WTC11 (cell line): ENCODE data around the gene SLC25A44. TPM values are rescaled to one million over a fixed set of nuclear protein-coding genes. Genes with fewer than 3 reads are reported as not detected.

Experiments
- ATAC-seq: fragments of 200-7000 bp; cut with Tn5 transposase; 2 replicates; pipeline ENCODE4 v1.10.0; 2021; ENCODE audit warnings: mild to moderate bottlenecking, moderate library complexity
- CTCF ChIA-PET: fragments of 300-600 bp; sonication (Branson Sonifier 250); formaldehyde crosslinking; loops from one replicate; lab custom pipeline; 2021; ENCODE audit warnings: antibody characterized with exemption; lab: Charles Lee
- POLR2A ChIA-PET: fragments of 350-600 bp; sonication (Branson Sonifier 250); formaldehyde crosslinking; loops from one replicate; lab custom pipeline; 2021; ENCODE audit warnings: antibody characterized with exemption; lab: Charles Lee
- DNase-seq: peaks from one replicate; pipeline ENCODE4 v3.0.0; 2021; ENCODE audit warnings: low spot score
- H3K27ac Mint-ChIP-seq: 2 replicates; pipeline ENCODE4 v1.8.0; 2021; ENCODE audit warnings: mixed read lengths
- H3K27me3 Mint-ChIP-seq: 2 replicates; pipeline ENCODE4 v1.8.0; 2021; ENCODE audit warnings: low read depth, mild to moderate bottlenecking, moderate library complexity, mixed read lengths
- H3K36me3 Mint-ChIP-seq: 2 replicates; pipeline ENCODE4 v1.8.0; 2021; ENCODE audit warnings: mixed read lengths
- H3K4me1 Mint-ChIP-seq: 2 replicates; pipeline ENCODE4 v1.8.0; 2022; ENCODE audit warnings: mixed read lengths
- H3K4me3 Mint-ChIP-seq: 2 replicates; pipeline ENCODE4 v1.8.0; 2021; ENCODE audit warnings: mild to moderate bottlenecking, moderate library complexity, mixed read lengths
- H3K9me3 Mint-ChIP-seq: 2 replicates; pipeline ENCODE4 v1.8.0; 2021; ENCODE audit warnings: mixed read lengths
- AR ChIP-seq: fragments of 250-450 bp; sonication (Bioruptor Pico); IDR thresholded peaks from 2 replicates; pipeline ENCODE4 v1.9.0; 2021; ENCODE audit warnings: mild to moderate bottlenecking
- E2F4 ChIP-seq: sonication (generic); formaldehyde crosslinking; IDR thresholded peaks from 2 replicates; pipeline ENCODE4 v1.8.1; 2022; ENCODE audit warnings: low read depth, mild to moderate bottlenecking, moderate library complexity, missing genetic modification reagents, borderline replicate concordance
- ELF4 ChIP-seq: sonication (generic); formaldehyde crosslinking; IDR thresholded peaks from 2 replicates; pipeline ENCODE4 v1.8.1; 2022; ENCODE audit warnings: low read depth, mild to moderate bottlenecking, moderate library complexity, missing genetic modification reagents
- EMX1 ChIP-seq: fragments of 250-450 bp; sonication (Bioruptor Pico); IDR thresholded peaks from 2 replicates; pipeline ENCODE4 v1.8.0; 2021; ENCODE audit warnings: mild to moderate bottlenecking
- ETV6 ChIP-seq: sonication (generic); formaldehyde crosslinking; IDR thresholded peaks from 2 replicates; pipeline ENCODE4 v1.8.1; 2022; ENCODE audit warnings: mild to moderate bottlenecking, missing genetic modification reagents
- FOXK1 ChIP-seq: sonication (generic); formaldehyde crosslinking; IDR thresholded peaks from 2 replicates; pipeline ENCODE4 v1.8.0; 2022; ENCODE audit warnings: mild to moderate bottlenecking, moderate library complexity, missing genetic modification reagents
- KAT7 ChIP-seq: sonication (generic); formaldehyde crosslinking; IDR thresholded peaks from 2 replicates; pipeline ENCODE4 v1.8.1; 2023; ENCODE audit warnings: missing genetic modification reagents, mild to moderate bottlenecking, borderline replicate concordance
- NR2C2 ChIP-seq: sonication (generic); formaldehyde crosslinking; IDR thresholded peaks from 2 replicates; pipeline ENCODE4 v1.8.0; 2022; ENCODE audit warnings: mild to moderate bottlenecking, missing genetic modification reagents
- SMAD4 ChIP-seq: sonication (generic); formaldehyde crosslinking; IDR thresholded peaks from 2 replicates; pipeline ENCODE4 v1.8.0; 2022; ENCODE audit warnings: mild to moderate bottlenecking, missing genetic modification reagents
- TEAD4 ChIP-seq: sonication (generic); formaldehyde crosslinking; IDR thresholded peaks from 2 replicates; pipeline ENCODE4 v1.8.0; 2022; ENCODE audit warnings: mild to moderate bottlenecking, missing genetic modification reagents
- ZBTB21 ChIP-seq: sonication (generic); formaldehyde crosslinking; IDR thresholded peaks from 2 replicates; pipeline ENCODE4 v1.8.1; 2023; ENCODE audit warnings: mild to moderate bottlenecking, missing genetic modification reagents, borderline replicate concordance
- total RNA-seq: library from RNA; stranded (reverse); gene quantifications from 3 replicates; pipeline ENCODE4 v1.2.3, GENCODE V29; 2021
- TF ChIP-seq, protein P1 (sequence below): sonication (generic); formaldehyde crosslinking; IDR thresholded peaks from 2 replicates; pipeline ENCODE4 v1.8.1; 2023; ENCODE audit warnings: mild to moderate bottlenecking, missing genetic modification reagents, moderate library complexity
- TF ChIP-seq, protein P2 (sequence below): sonication (generic); formaldehyde crosslinking; IDR thresholded peaks from 2 replicates; pipeline ENCODE4 v1.8.1; 2023; ENCODE audit warnings: mild to moderate bottlenecking, missing genetic modification reagents
- TF ChIP-seq, protein P3 (sequence below): fragments of 250-450 bp; sonication (Bioruptor Pico); IDR thresholded peaks from 2 replicates; pipeline ENCODE4 v1.9.0; 2021; ENCODE audit warnings: mild to moderate bottlenecking, borderline replicate concordance
- TF ChIP-seq, protein P4 (sequence below): sonication (generic); formaldehyde crosslinking; IDR thresholded peaks from 2 replicates; pipeline ENCODE4 v1.8.0; 2023; ENCODE audit warnings: mild to moderate bottlenecking, missing genetic modification reagents
- TF ChIP-seq, protein P5 (sequence below): sonication (generic); formaldehyde crosslinking; conservative IDR thresholded peaks from 2 replicates; pipeline ENCODE4 v1.8.1; 2022; ENCODE audit warnings: mild to moderate bottlenecking, missing genetic modification reagents
- TF ChIP-seq, protein P6 (sequence below): fragments of 250-450 bp; sonication (Bioruptor Pico); IDR thresholded peaks from 2 replicates; pipeline ENCODE4 v1.8.0; 2021; ENCODE audit warnings: mild to moderate bottlenecking

The SLC25A44 gene
- total RNA-seq, 1 experiment from 2014 or later: 29.1 TPM

DNA sequence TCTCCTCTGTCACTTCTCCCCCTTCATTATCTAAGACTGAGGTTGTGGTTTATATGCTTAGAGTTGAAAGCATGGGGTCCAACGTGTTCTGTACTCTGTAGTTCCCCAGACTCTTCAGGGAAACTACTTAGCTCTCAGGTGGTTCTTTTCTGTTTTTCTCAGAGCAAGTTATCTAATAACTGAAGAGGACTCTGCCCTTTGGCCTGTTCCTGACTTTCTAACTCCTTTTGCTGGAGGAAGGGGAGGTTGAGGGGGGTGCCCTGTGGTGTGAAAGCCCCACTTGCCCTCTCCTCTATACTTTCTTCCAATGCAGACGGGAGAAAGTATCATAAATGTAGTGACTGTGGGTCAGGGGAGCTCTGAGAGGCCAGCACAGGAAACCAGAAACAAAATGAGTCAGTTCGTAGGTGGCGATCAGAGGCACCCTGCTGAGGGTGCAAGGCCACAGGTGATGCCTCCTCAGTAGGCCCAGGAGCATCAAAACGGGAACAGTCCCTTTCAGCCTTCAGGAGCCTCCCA lies 5.0 kb downstream of the SLC25A44 start (continued):
- no peak for TF ChIP-seq TEAD4 (CRISPR knock-in tag)
- no peak for TF ChIP-seq EMX1
- no peak for TF ChIP-seq ETV6 (CRISPR knock-in tag)

DNA sequence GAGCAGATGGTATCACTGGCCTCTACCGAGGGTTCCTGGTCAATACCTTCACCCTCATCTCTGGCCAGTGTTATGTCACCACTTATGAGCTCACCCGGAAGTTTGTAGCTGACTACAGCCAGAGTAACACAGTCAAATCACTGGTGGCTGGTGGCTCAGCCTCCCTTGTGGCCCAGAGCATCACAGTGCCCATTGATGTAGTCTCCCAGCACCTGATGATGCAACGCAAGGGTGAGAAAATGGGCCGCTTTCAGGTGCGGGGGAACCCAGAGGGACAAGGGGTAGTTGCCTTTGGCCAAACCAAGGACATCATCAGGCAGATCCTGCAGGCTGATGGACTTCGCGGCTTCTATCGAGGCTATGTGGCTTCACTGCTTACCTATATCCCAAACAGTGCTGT lies 6.1 kb downstream of the SLC25A44 start:
- H3K4me3 Mint-ChIP-seq: no peak overlapping the region
- no peaks in the 10 kb centered on the region for H3K27me3 Mint-ChIP-seq
- TF ChIP-seq, protein P1, sequence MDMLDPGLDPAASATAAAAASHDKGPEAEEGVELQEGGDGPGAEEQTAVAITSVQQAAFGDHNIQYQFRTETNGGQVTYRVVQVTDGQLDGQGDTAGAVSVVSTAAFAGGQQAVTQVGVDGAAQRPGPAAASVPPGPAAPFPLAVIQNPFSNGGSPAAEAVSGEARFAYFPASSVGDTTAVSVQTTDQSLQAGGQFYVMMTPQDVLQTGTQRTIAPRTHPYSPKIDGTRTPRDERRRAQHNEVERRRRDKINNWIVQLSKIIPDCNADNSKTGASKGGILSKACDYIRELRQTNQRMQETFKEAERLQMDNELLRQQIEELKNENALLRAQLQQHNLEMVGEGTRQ: no peak
- no peak for TF ChIP-seq NR2C2 (CRISPR knock-in tag)
- DNase-seq (no peak), ATAC-seq (no peak)
- no peaks in the 10 kb centered on the region for H3K9me3 Mint-ChIP-seq
- no peak overlapping the region for H3K27ac Mint-ChIP-seq
- ChIA-PET CTCF (interaction anchor here (0.7 kb wide), 2 partner anchors 122 to 129 kb away, joined by 3 to 4 read pairs; no protein-coding TSS in a partner anchor), POLR2A (interaction anchor here (0.6 kb wide), 1 partner anchor 45 kb away, joined by 3 read pairs; no protein-coding TSS in a partner anchor)
- H3K4me1 Mint-ChIP-seq: peaks cover 14% of the 10 kb centered on the region
- H3K36me3 Mint-ChIP-seq: peaks cover 9% of the 10 kb centered on the region

GRCh38 chr1:156203331-156203730 lies 9.4 kb downstream of the SLC25A44 start:
- no peak for DNase-seq
- H3K27ac Mint-ChIP-seq: no peak overlapping the region
- ATAC-seq: no peak
- ChIA-PET CTCF (interaction anchor here (0.8 kb wide), 1 partner anchor 9 kb away, joined by 3 read pairs; the partner anchor contains the start of gene SLC25A44), POLR2A (no interaction called here)
- H3K36me3 Mint-ChIP-seq: peaks cover 9% of the 10 kb centered on the region
- no peak overlapping the region for H3K4me3 Mint-ChIP-seq
- no peaks in the 10 kb centered on the region for H3K27me3 Mint-ChIP-seq
- 0 out of 2 replicates have a peak, but pooled peaks cover 3% of the 10 kb centered on the region for H3K4me1 Mint-ChIP-seq
- no peaks in the 10 kb centered on the region for H3K9me3 Mint-ChIP-seq
- TF ChIP-seq SMAD4 (no peak), KAT7 (CRISPR knock-in tag) (no peak), ZBTB21 (CRISPR knock-in tag) (no peak), NR2C2 (CRISPR knock-in tag) (no peak), AR (CRISPR knock-in tag) (no peak), E2F4 (CRISPR knock-in tag) (no peak), ELF4 (CRISPR knock-in tag) (no peak), FOXK1 (CRISPR knock-in tag) (no peak)
- TF ChIP-seq, protein P2, sequence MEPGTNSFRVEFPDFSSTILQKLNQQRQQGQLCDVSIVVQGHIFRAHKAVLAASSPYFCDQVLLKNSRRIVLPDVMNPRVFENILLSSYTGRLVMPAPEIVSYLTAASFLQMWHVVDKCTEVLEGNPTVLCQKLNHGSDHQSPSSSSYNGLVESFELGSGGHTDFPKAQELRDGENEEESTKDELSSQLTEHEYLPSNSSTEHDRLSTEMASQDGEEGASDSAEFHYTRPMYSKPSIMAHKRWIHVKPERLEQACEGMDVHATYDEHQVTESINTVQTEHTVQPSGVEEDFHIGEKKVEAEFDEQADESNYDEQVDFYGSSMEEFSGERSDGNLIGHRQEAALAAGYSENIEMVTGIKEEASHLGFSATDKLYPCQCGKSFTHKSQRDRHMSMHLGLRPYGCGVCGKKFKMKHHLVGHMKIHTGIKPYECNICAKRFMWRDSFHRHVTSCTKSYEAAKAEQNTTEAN (CRISPR knock-in tag): no peak
- TF ChIP-seq, protein P3, sequence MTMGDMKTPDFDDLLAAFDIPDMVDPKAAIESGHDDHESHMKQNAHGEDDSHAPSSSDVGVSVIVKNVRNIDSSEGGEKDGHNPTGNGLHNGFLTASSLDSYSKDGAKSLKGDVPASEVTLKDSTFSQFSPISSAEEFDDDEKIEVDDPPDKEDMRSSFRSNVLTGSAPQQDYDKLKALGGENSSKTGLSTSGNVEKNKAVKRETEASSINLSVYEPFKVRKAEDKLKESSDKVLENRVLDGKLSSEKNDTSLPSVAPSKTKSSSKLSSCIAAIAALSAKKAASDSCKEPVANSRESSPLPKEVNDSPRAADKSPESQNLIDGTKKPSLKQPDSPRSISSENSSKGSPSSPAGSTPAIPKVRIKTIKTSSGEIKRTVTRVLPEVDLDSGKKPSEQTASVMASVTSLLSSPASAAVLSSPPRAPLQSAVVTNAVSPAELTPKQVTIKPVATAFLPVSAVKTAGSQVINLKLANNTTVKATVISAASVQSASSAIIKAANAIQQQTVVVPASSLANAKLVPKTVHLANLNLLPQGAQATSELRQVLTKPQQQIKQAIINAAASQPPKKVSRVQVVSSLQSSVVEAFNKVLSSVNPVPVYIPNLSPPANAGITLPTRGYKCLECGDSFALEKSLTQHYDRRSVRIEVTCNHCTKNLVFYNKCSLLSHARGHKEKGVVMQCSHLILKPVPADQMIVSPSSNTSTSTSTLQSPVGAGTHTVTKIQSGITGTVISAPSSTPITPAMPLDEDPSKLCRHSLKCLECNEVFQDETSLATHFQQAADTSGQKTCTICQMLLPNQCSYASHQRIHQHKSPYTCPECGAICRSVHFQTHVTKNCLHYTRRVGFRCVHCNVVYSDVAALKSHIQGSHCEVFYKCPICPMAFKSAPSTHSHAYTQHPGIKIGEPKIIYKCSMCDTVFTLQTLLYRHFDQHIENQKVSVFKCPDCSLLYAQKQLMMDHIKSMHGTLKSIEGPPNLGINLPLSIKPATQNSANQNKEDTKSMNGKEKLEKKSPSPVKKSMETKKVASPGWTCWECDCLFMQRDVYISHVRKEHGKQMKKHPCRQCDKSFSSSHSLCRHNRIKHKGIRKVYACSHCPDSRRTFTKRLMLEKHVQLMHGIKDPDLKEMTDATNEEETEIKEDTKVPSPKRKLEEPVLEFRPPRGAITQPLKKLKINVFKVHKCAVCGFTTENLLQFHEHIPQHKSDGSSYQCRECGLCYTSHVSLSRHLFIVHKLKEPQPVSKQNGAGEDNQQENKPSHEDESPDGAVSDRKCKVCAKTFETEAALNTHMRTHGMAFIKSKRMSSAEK (CRISPR knock-in tag): no peak
- TF ChIP-seq, protein P4, sequence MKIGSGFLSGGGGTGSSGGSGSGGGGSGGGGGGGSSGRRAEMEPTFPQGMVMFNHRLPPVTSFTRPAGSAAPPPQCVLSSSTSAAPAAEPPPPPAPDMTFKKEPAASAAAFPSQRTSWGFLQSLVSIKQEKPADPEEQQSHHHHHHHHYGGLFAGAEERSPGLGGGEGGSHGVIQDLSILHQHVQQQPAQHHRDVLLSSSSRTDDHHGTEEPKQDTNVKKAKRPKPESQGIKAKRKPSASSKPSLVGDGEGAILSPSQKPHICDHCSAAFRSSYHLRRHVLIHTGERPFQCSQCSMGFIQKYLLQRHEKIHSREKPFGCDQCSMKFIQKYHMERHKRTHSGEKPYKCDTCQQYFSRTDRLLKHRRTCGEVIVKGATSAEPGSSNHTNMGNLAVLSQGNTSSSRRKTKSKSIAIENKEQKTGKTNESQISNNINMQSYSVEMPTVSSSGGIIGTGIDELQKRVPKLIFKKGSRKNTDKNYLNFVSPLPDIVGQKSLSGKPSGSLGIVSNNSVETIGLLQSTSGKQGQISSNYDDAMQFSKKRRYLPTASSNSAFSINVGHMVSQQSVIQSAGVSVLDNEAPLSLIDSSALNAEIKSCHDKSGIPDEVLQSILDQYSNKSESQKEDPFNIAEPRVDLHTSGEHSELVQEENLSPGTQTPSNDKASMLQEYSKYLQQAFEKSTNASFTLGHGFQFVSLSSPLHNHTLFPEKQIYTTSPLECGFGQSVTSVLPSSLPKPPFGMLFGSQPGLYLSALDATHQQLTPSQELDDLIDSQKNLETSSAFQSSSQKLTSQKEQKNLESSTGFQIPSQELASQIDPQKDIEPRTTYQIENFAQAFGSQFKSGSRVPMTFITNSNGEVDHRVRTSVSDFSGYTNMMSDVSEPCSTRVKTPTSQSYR (CRISPR knock-in tag): no peak
- TF ChIP-seq, protein P5, sequence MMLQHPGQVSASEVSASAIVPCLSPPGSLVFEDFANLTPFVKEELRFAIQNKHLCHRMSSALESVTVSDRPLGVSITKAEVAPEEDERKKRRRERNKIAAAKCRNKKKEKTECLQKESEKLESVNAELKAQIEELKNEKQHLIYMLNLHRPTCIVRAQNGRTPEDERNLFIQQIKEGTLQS (CRISPR knock-in tag): no peak
- TF ChIP-seq, protein P6, sequence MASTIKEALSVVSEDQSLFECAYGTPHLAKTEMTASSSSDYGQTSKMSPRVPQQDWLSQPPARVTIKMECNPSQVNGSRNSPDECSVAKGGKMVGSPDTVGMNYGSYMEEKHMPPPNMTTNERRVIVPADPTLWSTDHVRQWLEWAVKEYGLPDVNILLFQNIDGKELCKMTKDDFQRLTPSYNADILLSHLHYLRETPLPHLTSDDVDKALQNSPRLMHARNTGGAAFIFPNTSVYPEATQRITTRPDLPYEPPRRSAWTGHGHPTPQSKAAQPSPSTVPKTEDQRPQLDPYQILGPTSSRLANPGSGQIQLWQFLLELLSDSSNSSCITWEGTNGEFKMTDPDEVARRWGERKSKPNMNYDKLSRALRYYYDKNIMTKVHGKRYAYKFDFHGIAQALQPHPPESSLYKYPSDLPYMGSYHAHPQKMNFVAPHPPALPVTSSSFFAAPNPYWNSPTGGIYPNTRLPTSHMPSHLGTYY (CRISPR knock-in tag): no peak
